Ecto neural progenitor cell (in vitro differentiated cells): Measurements from ENCODE around the gene LRRC70.

Experiments used
- DNase-seq: peaks from one replicate; pipeline ENCODE4 v3.0.0-alpha.2; 2018; ENCODE audit warnings: low spot score

Gene LRRC70

GRCh38 chr5:62575066-62575465 lies 3.6 kb upstream of the LRRC70 start:
- no peak for DNase-seq

- DNase-seq: no peak
Measured at GRCh38 chr5:62575489-62575888, 3.1 kb upstream of the LRRC70 start.

- no peak for DNase-seq
Measured at GRCh38 chr5:62576570-62577170, 1.9 kb upstream of the LRRC70 start.

GRCh38 chr5:62577488-62577887 lies 1.1 kb upstream of the LRRC70 start:
- no peak for DNase-seq

- no peak for DNase-seq
Measured at GRCh38 chr5:62579761-62580160, 1.1 kb downstream of the LRRC70 start.

GRCh38 chr5:62581836-62582597 lies 3.4 kb downstream of the LRRC70 start:
- no peak for DNase-seq

- no peak for DNase-seq
Measured at GRCh38 chr5:62584391-62584790, 5.8 kb downstream of the LRRC70 start.

- no peak for DNase-seq
Measured at GRCh38 chr5:62585306-62585705, 6.7 kb downstream of the LRRC70 start.

GRCh38 chr5:62585751-62586150 lies 7.1 kb downstream of the LRRC70 start:
- no peak for DNase-seq

- no peak for DNase-seq
Measured at GRCh38 chr5:62587737-62588136, 9.1 kb downstream of the LRRC70 start.

- no peak for DNase-seq
Measured at GRCh38 chr5:62588668-62589067, 10.0 kb downstream of the LRRC70 start.

- no peak for DNase-seq
Measured at GRCh38 chr5:62589504-62589903, 10.9 kb downstream of the LRRC70 start.

GRCh38 chr5:62590387-62590786 lies 11.8 kb downstream of the LRRC70 start:
- no peak for DNase-seq

GRCh38 chr5:62592558-62592957 lies 13.9 kb downstream of the LRRC70 start:
- no peak for DNase-seq

- DNase-seq: no peak
Measured at GRCh38 chr5:62593331-62593730, 14.7 kb downstream of the LRRC70 start.

- DNase-seq: no peak
Measured at GRCh38 chr5:62594364-62594984, 15.9 kb downstream of the LRRC70 start.

- DNase-seq: no peak
Measured at GRCh38 chr5:62596096-62596495, 17.5 kb downstream of the LRRC70 start.

- DNase-seq: no peak
Measured at GRCh38 chr5:62596691-62597090, 18.1 kb downstream of the LRRC70 start.

GRCh38 chr5:62597314-62597713 lies 18.7 kb downstream of the LRRC70 start:
- DNase-seq: no peak

- DNase-seq: no peak
Measured at GRCh38 chr5:62600560-62601252, 22.1 kb downstream of the LRRC70 start.

- DNase-seq: no peak
Measured at GRCh38 chr5:62603934-62604333, 25.3 kb downstream of the LRRC70 start.

- DNase-seq: no peak
Measured at GRCh38 chr5:62605638-62606037, 27.0 kb downstream of the LRRC70 start.

- no peak for DNase-seq
Measured at GRCh38 chr5:62606878-62607277, 28.3 kb downstream of the LRRC70 start.
